HepG2 (cell line): ENCODE data around the gene CEBPA. TPM values are rescaled to one million over a fixed set of nuclear protein-coding genes. Genes with fewer than 3 reads are reported as not detected.

Experiments used
- ADNP ChIP-seq: sonication (generic); formaldehyde crosslinking; IDR thresholded peaks from 2 replicates; pipeline ENCODE4 v1.4.0; 2020; ENCODE audit warnings: missing genetic modification reagents
- ASH2L ChIP-seq: fragments of 300-600, 200-600 bp; sonication (generic); IDR thresholded peaks from 2 replicates; pipeline ENCODE4 v1.7.0; 2017; ENCODE audit warnings: low read depth, mild to moderate bottlenecking, moderate library complexity, mixed read lengths, low read length; ENCODE audit not compliant: insufficient read length
- FLYWCH1 ChIP-seq: sonication (generic); formaldehyde crosslinking; IDR thresholded peaks from 2 replicates; pipeline ENCODE4 v1.8.1; 2023; ENCODE audit warnings: mild to moderate bottlenecking, missing genetic modification reagents
- GATAD2A ChIP-seq: IDR thresholded peaks from 2 replicates; pipeline ENCODE4 v1.6.1; 2016
- GFI1 ChIP-seq: sonication (generic); formaldehyde crosslinking; IDR thresholded peaks from 2 replicates; pipeline ENCODE4 v1.5.0; 2020; ENCODE audit warnings: missing genetic modification reagents, mild to moderate bottlenecking, borderline replicate concordance
- HDAC6 ChIP-seq: fragments of 200-600 bp; sonication (generic); IDR thresholded peaks from 2 replicates; pipeline ENCODE4 v1.7.0; 2017; ENCODE audit warnings: mild to moderate bottlenecking, antibody characterized with exemption, low read length, low read depth
- JUNB ChIP-seq: sonication (generic); formaldehyde crosslinking; IDR thresholded peaks from 2 replicates; pipeline ENCODE4 v1.8.0; 2022; ENCODE audit warnings: missing genetic modification reagents, mild to moderate bottlenecking, borderline replicate concordance
- MED8 ChIP-seq: sonication (generic); formaldehyde crosslinking; IDR thresholded peaks from 2 replicates; pipeline ENCODE4 v1.8.1; 2023; ENCODE audit warnings: mild to moderate bottlenecking, missing genetic modification reagents; ENCODE audit not compliant: insufficient replicate concordance
- NR2F1 ChIP-seq, 2 experiments: fragments of 450-650 bp in 1 of 2; formaldehyde crosslinking in 1 of 2; IDR thresholded peaks; 2 replicates each; pipeline versions ENCODE4 v1.5.0 to v1.6.1; 2016 to 2020; ENCODE audit warnings: mild to moderate bottlenecking in 1 of 2, missing compliant biosample characterization in 1 of 2, missing genetic modification reagents in 1 of 2, moderate library complexity in 1 of 2
- SP1 ChIP-seq, 2 experiments: fragments of 450-650 bp in 1 of 2; sonication (generic) in 1 of 2; formaldehyde crosslinking in 1 of 2; IDR thresholded peaks; 2 replicates each; pipeline versions ENCODE4 v1.4.0 to v1.6.1; 2016 to 2020; ENCODE audit warnings: missing genetic modification reagents in 1 of 2
- ZNF160 ChIP-seq: sonication (generic); formaldehyde crosslinking; IDR thresholded peaks from 2 replicates; pipeline ENCODE4 v1.8.0; 2022; ENCODE audit warnings: mild to moderate bottlenecking, inconsistent platforms, missing genetic modification reagents
- ZNF3 ChIP-seq: IDR thresholded peaks from 2 replicates; pipeline ENCODE4 v1.7.0; 2017; ENCODE audit warnings: inconsistent platforms
- ZNF354B ChIP-seq: sonication (generic); formaldehyde crosslinking; IDR thresholded peaks from 2 replicates; pipeline ENCODE4 v1.8.0; 2022; ENCODE audit warnings: mild to moderate bottlenecking, missing genetic modification reagents
- ZNF496 ChIP-seq: sonication (generic); formaldehyde crosslinking; IDR thresholded peaks from 2 replicates; pipeline ENCODE4 v1.8.1; 2023; ENCODE audit warnings: mild to moderate bottlenecking, moderate library complexity, missing genetic modification reagents; ENCODE audit not compliant: insufficient replicate concordance
- ZNF577 ChIP-seq: sonication (generic); formaldehyde crosslinking; IDR thresholded peaks from 2 replicates; pipeline ENCODE4 v1.4.0; 2020; ENCODE audit warnings: mild to moderate bottlenecking, low read depth, missing genetic modification reagents, borderline replicate concordance
- polyA plus RNA-seq, 8 experiments: library from polyadenylated mRNA; depleted of rRNA in 3 of 8; stranded (reverse) in 7 of 8; unstranded in 1 of 8; fragments of >200 nt; fragmentation: Illumina TruSeq in 4 of 8; extraction: Trizol in 4 of 8; gene quantifications; 2 replicates each; pipeline versions ENCODE4 v1.2.1 to v1.2.3, GENCODE V29; 2011 to 2016; ENCODE audit warnings: low read depth in 4 of 8, missing spikeins in 1 of 8, mixed read lengths in 1 of 8; ENCODE audit not compliant: insufficient read depth in 1 of 8
- total RNA-seq, 5 experiments: library from RNA; depleted of rRNA; stranded (reverse); fragments of >200 nt; fragmentation: Illumina TruSeq; extraction: Trizol; gene quantifications; 2 replicates each; pipeline ENCODE4 v1.2.3, GENCODE V29; 2016; ENCODE audit warnings: low read depth in 1 of 5
- TF ChIP-seq, protein P1 (sequence below): sonication (generic); formaldehyde crosslinking; IDR thresholded peaks from 2 replicates; pipeline ENCODE4 v1.5.0; 2020; ENCODE audit warnings: mild to moderate bottlenecking, missing genetic modification reagents
- TF ChIP-seq, protein P2 (sequence below): sonication (generic); formaldehyde crosslinking; IDR thresholded peaks from 2 replicates; pipeline ENCODE4 v1.5.0; 2020; ENCODE audit warnings: mild to moderate bottlenecking, missing genetic modification reagents, moderate library complexity
- TF ChIP-seq, protein P3 (sequence below): sonication (generic); formaldehyde crosslinking; IDR thresholded peaks from 2 replicates; pipeline ENCODE4 v1.4.0; 2020; ENCODE audit warnings: missing genetic modification reagents
- TF ChIP-seq, protein P4 (sequence below): sonication (generic); formaldehyde crosslinking; IDR thresholded peaks from 2 replicates; pipeline ENCODE4 v1.4.0; 2020; ENCODE audit warnings: missing genetic modification reagents, borderline replicate concordance

CEBPA gene
- total and polyA plus RNA-seq, 2 of the 13 experiments (the other 11 are each of a cell fraction or from before 2014, with no cell fraction given), result 24.8 to 103 TPM

DNA sequence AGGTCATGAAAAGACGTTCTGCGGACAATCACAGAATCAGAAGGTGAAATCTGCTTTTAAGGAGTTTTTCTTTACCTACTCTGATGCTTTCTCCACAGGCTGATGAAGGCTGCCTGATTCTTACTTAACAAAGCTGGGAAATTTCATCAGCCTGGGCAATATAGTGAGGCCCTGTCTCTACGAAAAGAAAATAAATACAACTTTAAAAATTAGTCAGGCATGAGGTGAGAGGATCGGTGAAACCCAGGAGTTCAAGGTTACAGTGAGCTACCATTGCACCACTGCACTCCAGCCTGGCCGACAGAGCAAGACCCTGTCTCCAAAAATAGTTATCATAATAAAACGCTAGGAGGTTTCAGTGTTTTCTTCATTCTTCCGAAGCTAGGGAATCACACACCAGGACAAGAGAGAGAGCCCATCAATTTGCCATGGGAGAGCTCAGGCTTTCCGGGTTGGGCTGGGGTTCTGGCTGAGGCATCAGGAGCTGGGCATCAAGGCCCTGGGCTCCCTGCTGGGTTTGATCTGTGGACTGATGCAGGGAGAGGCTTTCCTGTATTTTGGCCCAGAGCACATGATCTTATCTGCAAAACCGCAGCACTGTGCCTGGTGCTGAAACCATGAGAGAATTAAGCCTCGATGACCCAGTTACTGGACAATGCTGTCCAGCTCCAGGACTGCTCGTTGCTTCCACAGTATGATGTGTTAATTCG is 46.1 kb upstream of the CEBPA start (continued):
- TF ChIP-seq, protein P1, sequence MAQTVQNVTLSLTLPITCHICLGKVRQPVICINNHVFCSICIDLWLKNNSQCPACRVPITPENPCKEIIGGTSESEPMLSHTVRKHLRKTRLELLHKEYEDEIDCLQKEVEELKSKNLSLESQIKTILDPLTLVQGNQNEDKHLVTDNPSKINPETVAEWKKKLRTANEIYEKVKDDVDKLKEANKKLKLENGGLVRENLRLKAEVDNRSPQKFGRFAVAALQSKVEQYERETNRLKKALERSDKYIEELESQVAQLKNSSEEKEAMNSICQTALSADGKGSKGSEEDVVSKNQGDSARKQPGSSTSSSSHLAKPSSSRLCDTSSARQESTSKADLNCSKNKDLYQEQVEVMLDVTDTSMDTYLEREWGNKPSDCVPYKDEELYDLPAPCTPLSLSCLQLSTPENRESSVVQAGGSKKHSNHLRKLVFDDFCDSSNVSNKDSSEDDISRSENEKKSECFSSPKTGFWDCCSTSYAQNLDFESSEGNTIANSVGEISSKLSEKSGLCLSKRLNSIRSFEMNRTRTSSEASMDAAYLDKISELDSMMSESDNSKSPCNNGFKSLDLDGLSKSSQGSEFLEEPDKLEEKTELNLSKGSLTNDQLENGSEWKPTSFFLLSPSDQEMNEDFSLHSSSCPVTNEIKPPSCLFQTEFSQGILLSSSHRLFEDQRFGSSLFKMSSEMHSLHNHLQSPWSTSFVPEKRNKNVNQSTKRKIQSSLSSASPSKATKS (CRISPR knock-in tag), result no peak
- TF ChIP-seq SP1 (IDR thresholded peaks at IDR 0.05), result no peak
- no peak for TF ChIP-seq SP1 (CRISPR knock-in tag; IDR thresholded peaks at IDR 0.05)
- TF ChIP-seq NR2F1 (CRISPR knock-in tag; IDR thresholded peaks at IDR 0.05), result no peak
- 0 out of 2 replicates have a peak, but pooled peaks have one; percentile 44 for TF ChIP-seq ZNF3 (CRISPR knock-in tag)
- no peak for TF ChIP-seq ZNF577 (CRISPR knock-in tag)
- no peak for TF ChIP-seq ADNP (CRISPR knock-in tag)
- TF ChIP-seq HDAC6, result no peak
- no peak for TF ChIP-seq ZNF496 (CRISPR knock-in tag)
- no peak for TF ChIP-seq FLYWCH1 (CRISPR knock-in tag)
- no peak for TF ChIP-seq ZNF354B
- TF ChIP-seq, protein P2, sequence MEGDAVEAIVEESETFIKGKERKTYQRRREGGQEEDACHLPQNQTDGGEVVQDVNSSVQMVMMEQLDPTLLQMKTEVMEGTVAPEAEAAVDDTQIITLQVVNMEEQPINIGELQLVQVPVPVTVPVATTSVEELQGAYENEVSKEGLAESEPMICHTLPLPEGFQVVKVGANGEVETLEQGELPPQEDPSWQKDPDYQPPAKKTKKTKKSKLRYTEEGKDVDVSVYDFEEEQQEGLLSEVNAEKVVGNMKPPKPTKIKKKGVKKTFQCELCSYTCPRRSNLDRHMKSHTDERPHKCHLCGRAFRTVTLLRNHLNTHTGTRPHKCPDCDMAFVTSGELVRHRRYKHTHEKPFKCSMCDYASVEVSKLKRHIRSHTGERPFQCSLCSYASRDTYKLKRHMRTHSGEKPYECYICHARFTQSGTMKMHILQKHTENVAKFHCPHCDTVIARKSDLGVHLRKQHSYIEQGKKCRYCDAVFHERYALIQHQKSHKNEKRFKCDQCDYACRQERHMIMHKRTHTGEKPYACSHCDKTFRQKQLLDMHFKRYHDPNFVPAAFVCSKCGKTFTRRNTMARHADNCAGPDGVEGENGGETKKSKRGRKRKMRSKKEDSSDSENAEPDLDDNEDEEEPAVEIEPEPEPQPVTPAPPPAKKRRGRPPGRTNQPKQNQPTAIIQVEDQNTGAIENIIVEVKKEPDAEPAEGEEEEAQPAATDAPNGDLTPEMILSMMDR, result no peak
- TF ChIP-seq GFI1 (CRISPR knock-in tag), result no peak
- TF ChIP-seq, protein P3, sequence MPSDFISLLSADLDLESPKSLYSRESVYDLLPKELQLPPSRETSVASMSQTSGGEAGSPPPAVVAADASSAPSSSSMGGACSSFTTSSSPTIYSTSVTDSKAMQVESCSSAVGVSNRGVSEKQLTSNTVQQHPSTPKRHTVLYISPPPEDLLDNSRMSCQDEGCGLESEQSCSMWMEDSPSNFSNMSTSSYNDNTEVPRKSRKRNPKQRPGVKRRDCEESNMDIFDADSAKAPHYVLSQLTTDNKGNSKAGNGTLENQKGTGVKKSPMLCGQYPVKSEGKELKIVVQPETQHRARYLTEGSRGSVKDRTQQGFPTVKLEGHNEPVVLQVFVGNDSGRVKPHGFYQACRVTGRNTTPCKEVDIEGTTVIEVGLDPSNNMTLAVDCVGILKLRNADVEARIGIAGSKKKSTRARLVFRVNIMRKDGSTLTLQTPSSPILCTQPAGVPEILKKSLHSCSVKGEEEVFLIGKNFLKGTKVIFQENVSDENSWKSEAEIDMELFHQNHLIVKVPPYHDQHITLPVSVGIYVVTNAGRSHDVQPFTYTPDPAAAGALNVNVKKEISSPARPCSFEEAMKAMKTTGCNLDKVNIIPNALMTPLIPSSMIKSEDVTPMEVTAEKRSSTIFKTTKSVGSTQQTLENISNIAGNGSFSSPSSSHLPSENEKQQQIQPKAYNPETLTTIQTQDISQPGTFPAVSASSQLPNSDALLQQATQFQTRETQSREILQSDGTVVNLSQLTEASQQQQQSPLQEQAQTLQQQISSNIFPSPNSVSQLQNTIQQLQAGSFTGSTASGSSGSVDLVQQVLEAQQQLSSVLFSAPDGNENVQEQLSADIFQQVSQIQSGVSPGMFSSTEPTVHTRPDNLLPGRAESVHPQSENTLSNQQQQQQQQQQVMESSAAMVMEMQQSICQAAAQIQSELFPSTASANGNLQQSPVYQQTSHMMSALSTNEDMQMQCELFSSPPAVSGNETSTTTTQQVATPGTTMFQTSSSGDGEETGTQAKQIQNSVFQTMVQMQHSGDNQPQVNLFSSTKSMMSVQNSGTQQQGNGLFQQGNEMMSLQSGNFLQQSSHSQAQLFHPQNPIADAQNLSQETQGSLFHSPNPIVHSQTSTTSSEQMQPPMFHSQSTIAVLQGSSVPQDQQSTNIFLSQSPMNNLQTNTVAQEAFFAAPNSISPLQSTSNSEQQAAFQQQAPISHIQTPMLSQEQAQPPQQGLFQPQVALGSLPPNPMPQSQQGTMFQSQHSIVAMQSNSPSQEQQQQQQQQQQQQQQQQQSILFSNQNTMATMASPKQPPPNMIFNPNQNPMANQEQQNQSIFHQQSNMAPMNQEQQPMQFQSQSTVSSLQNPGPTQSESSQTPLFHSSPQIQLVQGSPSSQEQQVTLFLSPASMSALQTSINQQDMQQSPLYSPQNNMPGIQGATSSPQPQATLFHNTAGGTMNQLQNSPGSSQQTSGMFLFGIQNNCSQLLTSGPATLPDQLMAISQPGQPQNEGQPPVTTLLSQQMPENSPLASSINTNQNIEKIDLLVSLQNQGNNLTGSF (CRISPR knock-in tag), result no peak
- TF ChIP-seq GATAD2A (CRISPR knock-in tag), result peak; percentile 75
- TF ChIP-seq, protein P4, sequence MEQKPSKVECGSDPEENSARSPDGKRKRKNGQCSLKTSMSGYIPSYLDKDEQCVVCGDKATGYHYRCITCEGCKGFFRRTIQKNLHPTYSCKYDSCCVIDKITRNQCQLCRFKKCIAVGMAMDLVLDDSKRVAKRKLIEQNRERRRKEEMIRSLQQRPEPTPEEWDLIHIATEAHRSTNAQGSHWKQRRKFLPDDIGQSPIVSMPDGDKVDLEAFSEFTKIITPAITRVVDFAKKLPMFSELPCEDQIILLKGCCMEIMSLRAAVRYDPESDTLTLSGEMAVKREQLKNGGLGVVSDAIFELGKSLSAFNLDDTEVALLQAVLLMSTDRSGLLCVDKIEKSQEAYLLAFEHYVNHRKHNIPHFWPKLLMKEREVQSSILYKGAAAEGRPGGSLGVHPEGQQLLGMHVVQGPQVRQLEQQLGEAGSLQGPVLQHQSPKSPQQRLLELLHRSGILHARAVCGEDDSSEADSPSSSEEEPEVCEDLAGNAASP (CRISPR knock-in tag), result no peak
- TF ChIP-seq MED8 (CRISPR knock-in tag), result no peak
- TF ChIP-seq JUNB (CRISPR knock-in tag), result no peak
- peak; percentile 20 for TF ChIP-seq ASH2L
- no peak for TF ChIP-seq ZNF160 (CRISPR knock-in tag)
